Activated CD8-positive, alpha-beta memory T cell treated with anti-CD3 and anti-CD28 coated beads for 1 hour (primary cell): Measurements from ENCODE around the gene APOL4.
"Not testable (repeated sequence)": the region's sequence is repeated elsewhere in the genome, so short reads cannot be mapped to it uniquely, and the experiment has no call there.

Source experiments
- DNase-seq, 2 donors: peaks; one replicate each; pipeline ENCODE4 v3.0.0-alpha.2; 2020; ENCODE audit warnings: low read depth in 1 of 2; ENCODE audit errors: extremely low read depth in 1 of 2

Gene APOL4, protein sequence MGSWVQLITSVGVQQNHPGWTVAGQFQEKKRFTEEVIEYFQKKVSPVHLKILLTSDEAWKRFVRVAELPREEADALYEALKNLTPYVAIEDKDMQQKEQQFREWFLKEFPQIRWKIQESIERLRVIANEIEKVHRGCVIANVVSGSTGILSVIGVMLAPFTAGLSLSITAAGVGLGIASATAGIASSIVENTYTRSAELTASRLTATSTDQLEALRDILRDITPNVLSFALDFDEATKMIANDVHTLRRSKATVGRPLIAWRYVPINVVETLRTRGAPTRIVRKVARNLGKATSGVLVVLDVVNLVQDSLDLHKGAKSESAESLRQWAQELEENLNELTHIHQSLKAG

DNA sequence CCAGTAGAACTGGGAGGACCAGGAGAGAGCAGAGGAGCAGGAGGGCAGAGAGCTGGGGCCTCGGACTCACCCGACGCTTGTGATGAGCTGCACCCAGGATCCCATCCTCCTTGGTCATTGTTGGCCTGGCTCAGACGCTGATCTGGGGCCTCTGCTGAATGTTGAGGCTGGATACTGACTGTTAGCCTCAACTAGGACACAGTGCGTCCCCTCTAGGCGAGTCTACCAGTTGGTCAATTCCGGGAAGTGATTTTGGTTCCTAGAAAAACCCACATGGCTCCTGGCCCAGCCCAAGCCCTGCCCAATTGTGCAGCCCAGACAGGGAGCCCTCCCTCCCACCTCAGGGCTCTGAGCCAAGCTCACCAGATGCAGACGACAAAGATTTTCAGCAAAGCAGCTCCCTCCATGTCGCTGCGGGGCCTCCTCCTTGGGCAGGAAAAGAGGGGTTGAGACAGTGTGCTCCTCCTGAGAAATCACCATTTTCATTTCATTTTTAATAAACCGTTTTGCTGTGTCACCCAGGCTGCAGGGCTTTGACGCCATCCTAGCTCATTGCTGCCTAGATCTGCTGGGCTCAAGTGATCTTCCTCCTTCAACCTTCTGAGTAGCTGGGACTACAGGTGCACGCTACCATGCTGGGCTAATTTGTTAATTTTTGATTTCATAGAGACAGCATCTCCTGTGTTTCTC is at the start of gene APOL4:
APOL4 (minus strand) TSS at position 180 of the 690 bp plus-strand sequence; CDS start at position 105, 75 bp downstream.
- no peak for DNase-seq

DNA sequence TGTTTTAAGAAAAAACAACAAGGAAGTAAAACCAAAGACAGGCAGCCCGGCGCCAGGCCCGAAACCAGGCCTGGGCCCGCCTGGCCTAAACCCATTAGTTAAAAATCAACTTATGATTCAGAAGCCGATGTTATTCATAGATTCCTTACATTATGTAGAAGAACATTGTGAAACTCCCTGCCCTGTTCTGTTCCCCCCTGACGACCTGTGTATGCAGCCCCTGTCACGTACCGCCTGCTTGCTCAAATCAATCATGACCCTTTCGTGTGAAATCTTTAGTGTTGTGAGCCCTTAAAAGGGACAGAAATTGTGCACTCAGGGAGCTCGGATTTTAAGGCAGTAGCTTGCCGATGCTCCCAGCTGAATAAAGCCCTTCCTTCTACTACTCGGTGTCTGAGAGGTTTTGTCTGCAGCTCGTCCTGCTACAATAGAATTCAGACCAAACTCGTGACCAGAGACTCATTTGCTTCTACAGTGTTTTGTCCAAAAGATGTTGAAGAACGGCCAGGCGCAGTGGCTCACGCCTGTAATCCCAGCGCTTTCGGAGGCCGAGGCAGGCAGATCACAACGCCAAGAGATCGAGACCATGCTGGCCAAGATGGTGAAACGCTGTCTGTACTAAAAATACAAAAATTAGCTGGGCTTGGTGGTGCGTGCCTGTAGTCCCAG is 48.8 kb upstream of the APOL4 start:
- not testable (repeated sequence) for DNase-seq

DNA sequence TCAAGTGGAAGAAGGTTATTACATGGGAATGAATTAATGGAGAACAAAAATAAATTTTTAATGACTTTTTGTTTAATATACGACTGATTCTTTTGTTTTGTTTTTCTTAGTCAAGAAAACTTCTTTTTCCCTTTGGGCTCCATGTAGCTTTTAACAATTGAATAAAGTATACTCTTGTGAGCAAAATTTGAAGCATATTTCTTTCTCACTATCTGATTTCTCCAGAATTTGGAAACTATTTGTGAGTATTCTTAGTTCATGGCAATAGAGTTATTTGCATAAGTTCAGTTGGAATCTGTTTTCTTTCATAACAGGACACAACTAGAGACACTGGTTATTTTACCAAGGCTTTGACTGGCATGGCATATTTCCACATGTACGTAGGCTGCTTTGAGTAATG is 47.6 kb upstream of the APOL4 start:
- no peak for DNase-seq

DNA sequence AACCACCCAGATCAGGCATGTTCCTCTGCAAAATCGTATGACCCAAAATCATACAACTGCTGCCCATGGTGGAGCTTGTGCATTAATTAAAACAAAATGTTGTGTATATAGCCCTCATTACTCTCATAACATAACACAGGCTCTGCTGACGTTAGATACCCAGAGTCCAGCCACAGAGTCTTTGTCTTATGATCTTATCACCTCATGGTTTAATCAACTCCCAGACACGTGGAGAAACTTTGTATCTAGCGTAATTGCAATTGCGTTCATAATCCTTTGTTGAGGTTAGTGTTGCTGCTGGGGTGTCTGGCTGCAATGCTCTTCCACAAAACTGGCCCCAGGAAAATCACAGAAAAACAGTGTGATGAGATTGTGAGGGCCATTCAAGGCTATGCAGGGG is 46.3 kb upstream of the APOL4 start:
- no peak for DNase-seq

DNA sequence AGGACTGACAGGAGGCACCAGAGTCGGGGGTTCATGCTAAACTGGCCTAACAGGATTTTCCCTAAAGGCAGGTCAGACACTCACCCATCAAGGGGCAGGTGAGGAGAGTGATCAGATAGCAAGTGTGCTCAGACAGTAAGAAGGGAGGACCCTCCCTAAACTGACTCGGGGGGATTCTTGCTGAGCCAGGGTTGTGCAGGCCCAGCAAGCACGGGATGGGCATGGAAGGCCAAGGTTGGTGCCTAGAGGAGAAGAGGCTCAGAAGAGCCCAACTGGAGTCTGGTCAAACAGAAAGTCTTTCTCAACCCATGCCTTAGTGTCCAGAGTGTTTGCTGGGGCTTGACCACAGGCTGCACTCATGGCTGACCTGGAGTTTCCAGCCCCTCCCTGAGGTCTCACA is 45.1 kb upstream of the APOL4 start:
- no peak for DNase-seq

DNA sequence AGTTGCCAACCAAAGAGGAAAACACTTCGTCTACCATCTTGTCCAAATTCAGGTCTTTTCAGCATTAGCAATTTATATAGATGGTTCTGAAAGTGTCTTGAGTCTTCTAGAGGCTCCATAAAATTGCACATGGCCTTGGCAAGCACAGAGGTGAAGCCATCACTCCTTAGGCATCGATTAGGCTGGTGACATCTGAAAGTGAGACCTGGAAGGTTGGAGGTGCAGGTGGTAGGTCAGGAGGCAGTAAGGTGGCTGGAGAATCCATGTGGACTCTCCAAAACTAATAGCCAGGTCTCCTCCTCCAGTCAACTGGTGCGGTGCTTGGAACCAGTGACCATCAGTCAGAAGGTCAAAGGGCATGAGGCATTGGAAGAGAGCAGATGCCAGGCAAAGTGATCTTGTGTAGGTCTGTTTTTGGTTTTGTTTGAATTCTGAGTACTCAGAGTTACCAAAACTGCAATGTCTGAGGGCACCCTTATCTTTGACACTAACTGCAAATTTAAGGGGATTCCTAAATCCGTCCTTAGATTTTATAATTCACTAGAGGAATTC is 44.3 kb upstream of the APOL4 start:
- DNase-seq = no peak

DNA sequence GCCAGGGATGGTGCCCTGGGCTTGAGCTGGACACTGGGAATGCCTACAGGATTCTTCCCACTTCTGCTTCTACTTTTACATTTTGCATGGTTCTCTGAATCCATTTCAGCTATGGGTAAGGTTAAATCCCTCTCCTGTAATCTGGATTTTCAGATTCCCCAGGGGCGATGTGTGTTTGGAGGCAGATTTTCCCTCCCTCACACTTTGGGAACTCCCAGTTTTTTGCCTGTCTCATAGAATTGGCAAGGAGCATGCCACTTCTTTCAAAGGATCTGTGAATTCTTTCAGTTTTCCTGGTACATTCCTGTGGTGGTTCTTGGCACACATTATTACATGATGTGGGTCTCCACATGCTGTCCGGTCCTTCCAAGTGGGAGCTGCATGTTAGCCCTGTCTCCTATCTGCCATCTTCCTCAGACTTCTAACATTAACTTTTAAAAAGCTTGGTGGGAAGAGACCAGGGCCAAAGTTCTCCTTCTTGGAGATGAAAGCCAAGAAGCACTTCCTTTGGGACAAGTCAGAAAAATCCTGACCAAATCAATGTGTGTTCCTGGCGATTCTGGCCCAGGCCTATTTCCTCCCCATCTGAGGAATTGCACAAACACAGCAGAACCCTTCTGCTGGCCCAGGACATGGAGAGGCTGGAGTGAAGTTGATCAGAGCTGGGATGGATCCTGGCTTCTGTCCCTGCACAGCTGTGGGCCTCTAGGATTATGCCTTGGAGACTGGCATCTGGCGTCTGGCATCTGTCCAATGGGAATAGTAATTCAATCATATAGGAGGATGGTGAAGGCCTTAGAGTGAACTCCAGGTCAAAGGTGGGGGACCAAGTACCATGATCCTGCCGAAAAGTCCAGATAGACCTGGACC is 43.1 kb upstream of the APOL4 start:
- DNase-seq = no peak

DNA sequence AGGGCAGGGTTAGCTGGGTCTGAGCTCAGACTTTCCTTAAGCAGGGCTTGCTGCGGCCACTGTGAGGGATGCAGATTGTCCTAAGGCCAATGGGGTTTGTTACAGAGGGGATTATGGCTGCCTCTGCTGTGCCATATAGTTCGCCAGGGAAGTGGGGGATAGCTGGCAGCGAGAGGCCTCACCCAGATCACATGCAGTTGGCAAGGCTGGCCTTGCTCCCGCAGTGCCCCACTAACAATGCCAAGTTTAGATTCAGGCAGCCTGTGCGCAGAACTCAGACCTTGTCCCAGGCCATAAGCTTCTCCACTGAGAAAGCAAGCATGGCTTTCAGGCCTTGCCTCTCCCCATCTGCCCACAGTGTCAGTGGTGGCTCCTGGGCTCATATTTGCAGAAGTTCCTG is 42.4 kb upstream of the APOL4 start:
- no peak for DNase-seq

DNA sequence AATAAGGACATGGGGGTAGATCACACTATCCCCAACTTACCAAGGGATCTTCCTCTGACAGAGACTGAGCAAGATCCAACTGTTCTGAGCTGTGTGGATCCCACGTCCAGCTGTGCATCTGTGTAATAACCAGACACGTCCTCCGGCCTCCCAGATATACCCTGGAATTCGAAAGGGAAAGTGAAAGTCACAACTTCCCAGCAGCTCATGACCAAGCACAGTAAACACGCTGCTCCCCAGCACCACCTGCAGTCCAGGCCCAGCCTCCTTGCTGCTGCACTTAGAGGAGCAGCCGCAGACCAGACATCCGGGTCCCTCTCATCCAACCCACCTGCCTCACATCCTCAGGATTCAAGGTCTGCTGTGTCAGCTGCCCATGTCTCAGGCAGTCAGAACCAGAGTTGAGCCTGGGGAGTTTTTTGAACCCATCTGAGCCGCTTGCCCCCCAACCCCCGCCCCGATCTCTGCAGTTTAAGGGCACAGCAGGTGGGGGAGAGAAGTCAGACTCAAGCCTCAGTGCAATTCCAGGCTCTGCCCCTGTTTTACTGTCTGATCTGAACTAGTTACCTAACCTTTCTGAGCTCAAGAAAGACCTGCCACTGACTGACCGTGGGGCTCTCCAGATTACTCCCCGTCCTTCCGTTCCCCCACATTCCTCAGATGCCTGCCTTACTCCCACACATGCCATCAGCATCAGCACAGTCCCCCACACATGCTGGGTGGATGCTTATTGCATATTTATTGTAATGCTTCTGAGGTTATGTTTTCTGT is 38.0 kb upstream of the APOL4 start, which contains the start of gene APOL2:
APOL2 (minus strand) TSS at position 127 of the 771 bp plus-strand sequence. CDS start 6,365 bp downstream, outside the sequence.
- DNase-seq = peak; percentile 55 to 67

DNA sequence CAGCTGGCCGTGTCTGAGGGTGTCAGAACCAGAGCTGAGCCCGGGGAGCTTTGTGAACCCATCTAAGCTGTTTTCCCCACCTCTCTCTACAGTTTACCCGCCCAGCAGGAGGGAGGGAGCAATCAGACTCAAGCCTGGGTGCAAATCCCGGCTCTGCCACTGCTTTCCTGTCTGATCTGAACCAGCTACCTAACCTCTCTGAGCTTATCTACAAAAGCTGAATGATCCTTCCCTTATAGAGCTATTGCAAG is 37.5 kb upstream of the APOL4 start:
- DNase-seq = no peak

DNA sequence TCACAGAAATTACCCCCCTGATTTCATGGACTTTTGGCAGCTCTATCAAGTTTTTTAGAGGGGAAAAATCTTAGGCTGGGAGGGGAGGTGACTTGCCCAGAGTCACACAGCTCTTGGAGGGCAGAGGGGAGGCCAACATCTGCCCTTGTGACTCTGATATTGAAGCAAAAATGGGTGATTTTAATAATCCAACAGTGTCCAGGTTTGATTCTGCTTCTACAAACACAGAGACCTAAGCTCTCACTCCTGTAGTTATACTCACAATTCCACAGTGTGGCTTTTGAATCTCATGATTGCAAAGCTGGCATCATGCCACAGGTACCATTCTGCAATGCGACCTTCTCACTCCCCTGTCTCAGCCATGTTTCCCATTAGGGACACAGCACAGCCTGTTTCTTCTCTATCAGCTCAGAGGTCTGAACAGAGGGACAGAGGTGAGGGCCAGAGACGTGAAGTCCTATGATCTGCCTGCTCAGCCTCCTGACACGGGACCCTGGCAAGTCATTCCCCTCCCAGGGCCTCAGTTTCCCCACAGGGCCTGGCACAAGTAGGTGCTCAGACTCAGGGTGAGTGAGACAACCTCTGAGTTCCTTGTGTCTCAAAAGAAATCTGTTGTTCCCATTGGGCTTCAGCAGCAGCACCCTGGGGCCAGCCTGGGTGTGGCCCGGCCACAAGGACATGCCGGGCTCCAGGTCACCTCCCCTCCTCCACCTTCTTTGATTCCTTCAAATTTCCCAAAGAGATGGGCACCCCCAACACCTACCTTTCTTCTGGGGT is 37.0 kb upstream of the APOL4 start:
- DNase-seq = no peak

DNA sequence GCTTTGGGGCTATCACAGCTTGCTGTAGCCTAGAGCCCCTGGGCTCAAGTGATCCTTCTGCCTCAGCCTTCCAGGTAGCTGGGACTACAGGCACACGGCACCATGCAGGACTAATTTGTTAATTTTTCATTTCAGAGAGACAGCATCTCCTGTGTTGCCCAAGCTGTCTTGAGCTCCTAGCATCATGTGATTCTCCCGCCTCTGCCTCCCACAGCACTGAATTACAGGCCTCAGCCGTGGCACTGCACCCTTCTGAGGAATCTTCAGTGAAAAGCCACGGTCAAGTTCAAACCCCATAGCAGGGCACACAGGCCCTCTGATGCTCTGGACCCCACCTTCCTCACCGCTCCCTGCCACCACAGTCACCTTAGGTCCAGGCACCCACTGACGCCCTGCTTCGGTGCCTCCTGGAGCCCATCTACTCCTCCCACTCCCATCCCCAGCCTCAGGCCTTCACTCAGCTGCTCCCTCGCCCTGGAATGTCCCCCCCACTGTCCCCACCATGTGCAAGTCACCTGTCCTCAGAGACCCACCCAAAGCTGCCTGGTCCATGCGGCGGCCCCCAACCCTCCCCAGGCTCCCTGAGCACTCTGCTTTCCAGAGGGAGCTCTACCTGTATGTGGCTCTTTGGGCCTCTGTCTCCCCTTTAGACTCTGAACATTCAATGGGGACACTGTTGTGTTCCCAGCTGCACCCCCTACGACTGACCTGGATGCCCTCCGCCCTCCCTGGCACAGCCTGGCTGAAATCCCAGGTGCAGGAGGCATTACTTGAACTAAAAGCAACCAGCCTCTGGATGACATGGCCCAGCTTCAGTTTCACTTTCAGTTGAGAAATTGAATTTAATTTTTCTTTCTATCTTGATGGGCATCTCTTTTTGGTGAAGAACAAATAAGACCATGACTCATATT is 36.1 kb upstream of the APOL4 start:
- DNase-seq = no peak

DNA sequence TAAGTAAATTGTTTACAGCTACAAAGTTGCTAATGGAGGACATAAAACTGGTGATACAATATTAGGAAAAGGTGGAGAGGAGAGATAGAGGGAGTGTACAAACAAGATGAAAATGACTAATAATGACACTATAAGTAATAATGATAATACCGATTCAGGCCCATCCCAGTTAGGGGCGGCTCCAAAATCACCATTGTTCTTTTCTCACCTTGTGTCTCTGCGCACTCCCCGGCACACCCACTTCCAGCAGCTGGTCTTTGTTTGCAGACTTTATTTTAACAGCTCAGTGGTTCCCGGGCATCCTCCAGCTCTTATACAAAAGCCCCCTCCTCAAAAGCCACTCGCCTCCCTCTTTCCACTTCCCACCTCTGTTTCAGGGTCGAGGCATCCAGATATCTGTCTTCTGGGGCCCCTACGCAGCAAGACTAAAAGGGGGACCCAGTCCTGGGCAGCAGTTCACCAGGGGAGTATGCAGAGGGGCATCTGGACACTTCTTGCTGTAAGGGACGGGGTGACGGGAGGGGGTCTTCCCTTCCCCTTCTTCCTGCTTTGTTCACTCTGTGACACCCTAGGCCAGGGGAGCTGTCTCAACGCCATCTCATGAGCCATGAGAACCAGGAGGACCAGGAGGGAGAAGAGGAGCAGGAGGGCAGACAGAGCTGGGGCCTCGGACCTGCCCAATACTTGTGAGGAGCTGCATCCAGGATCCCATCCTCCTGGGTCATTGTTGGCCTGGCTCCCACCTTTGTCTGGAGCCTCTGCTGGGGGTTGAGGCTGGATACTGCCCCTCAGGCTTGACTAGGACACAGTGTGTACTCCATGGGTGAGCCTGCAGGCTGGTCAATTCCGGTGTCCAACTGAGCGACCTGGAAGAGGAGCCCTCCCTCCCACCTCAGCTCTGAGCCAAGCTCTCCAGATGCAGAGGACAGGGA is 35.0 kb upstream of the APOL4 start:
- no peak for DNase-seq

DNA sequence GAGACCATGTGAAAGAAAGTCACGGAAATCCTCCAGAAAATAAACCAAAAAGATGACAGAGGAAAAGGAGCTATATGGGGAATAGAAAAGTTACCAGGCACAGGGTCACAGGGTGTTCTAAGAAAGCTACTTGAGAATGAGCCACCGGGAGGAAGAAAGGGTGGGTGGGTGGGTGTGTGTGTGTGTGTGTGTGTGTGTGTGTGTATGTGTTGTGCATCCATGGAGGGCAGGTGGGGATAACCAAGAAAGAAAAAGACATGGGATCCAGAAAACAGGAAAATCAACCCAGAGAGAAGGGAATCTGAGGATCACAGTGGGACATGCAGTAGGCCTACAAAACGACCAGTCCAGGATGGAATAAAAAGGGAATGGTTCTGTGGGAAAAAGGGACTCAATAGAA is 34.0 kb upstream of the APOL4 start:
- DNase-seq = no peak

DNA sequence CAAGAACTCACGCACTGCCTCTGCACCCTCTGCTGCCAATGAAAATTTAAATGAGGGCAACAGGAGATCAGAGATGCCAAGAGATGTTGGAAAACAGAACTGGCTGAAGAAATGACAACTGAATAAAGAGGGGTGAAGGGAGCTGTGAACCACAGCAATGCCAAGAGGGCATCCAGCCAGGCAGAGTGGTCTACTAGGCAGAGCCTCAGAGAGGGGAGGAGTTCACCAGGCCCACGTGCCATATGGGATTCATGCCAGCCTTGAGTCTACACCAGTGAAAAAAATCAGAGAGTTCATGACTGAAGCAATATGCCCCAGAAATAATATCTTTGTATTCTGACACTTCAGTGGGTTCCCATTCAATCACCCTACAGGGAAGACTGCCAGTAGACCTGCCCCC is 33.3 kb upstream of the APOL4 start:
- no peak for DNase-seq

DNA sequence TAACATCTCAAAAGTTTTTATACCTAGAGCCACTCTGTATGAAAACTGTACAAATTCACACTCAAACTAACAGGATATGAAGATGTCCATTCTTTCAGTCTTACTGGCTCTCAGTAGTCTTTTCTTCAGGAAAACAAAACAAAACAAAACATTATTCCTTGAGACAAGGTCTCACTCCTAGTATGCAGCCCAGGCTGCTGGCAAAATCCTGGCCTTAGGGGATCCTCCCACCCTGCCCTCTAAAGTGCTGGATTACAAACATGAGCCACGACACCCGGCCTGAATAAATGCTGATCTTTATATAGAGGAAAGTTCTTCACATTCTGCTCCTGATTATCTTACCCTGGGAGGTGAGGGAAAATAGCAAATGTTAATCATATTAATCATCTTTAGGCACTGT is 32.6 kb upstream of the APOL4 start:
- no peak for DNase-seq

DNA sequence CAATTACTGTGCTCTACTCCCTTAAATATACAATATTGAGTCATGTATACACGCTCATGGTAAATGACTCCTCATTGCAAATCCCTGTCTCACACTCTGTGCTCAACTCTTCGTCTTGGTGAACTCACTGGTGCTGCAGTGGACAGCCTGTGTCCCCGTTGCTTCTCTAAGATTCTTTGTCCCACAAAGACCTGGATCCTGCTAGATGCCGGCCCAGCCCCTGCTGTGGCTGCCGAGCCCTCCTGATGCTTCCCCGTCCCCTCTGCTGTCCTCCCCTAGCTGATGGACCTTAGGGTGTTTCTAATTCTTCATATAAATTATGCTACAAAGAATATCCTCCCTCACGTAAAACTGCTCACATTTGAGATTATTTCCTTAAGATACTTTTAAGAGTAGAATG is 32.2 kb upstream of the APOL4 start:
- DNase-seq = no peak
